Fibroblast of villous mesenchyme (primary cell): ENCODE results near the gene TSPO. TPM values are rescaled to one million over a fixed set of nuclear protein-coding genes. Genes with fewer than 3 reads are reported as not detected.

Experiments used
- DNase-seq: peaks from one replicate; pipeline ENCODE4 v3.0.0-alpha.2; 2010; ENCODE audit warnings: low read depth
- H3K4me3 ChIP-seq: 2 replicates; pipeline ENCODE4 v1.5.1; 2011; ENCODE audit warnings: low read depth, mild to moderate bottlenecking, low read length
- CTCF ChIP-seq: IDR thresholded peaks from 2 replicates; pipeline ENCODE4 v1.5.1; 2012; ENCODE audit warnings: low read depth, mild to moderate bottlenecking, low read length; ENCODE audit not compliant: insufficient read depth
- total RNA-seq: library from RNA; depleted of rRNA; stranded (reverse); fragments of >200 nt; gene quantifications from 2 replicates; pipeline ENCODE4 v1.2.3, GENCODE V29; 2012

Gene TSPO
- total RNA-seq, 1 donor: 177 TPM

DNA sequence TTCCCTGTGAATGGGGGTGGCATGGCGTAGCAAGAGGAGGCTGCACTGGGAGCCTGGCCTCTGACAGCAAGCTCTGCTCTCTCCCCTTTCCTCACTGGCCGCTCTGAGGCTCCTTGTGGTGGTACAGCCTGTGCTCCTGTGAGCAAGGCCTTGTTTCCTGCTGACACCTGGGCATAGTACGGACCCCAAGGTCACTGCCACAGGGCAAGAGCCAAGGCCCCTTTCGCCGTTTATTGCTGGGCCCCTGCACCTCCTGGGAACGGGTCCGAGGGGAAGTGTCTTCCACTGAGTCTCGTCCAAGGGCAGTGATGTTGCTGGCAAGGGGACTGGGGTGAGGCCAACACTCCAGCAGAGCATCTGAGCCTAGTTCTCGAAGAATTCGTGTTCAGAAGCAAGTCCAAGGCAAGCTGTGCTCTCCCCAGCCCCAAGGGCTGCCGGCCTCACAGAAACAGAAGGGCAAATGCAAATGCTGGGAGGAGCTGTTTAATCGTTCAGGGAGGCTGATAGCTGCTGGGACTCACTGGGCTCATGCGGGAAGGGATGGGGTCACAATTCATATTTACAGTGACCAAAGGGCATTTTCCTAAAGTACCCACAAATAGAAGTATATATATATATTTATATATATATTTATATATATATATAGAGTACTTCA lies 51.5 kb downstream of the TSPO start:
- no peak for TF ChIP-seq CTCF
- no peak overlapping the region for H3K4me3 ChIP-seq

GRCh38 chr22:43203471-43203981 lies 52.2 kb downstream of the TSPO start:
- H3K4me3 ChIP-seq: no peak overlapping the region
- DNase-seq: no peak
- no peak for TF ChIP-seq CTCF

More for the DNA sequence above, 51.5 kb downstream of the TSPO start:
- DNase-seq: no peak

DNA sequence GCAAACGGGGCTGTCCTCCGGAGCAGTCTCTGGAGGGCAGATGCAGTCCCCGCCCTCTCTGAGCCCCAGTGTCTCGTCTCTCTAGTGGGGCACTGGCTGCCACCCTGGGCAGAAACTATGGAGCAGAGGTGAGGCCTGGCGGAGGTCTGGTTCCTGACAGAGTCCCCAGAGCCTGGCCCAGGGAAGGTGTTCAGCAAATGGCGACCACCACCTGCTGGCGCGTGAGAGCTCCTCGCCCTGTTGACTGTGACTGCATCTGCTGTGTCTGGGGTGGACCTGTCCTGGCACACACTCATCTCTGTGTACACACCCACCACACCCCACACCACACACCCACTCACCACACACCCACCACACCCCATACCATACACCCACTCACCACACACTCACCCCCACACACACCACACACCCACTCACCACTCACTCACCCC lies 53.9 kb downstream of the TSPO start:
- TF ChIP-seq CTCF: no peak
- H3K4me3 ChIP-seq: no peak overlapping the region
- no peak for DNase-seq

DNA sequence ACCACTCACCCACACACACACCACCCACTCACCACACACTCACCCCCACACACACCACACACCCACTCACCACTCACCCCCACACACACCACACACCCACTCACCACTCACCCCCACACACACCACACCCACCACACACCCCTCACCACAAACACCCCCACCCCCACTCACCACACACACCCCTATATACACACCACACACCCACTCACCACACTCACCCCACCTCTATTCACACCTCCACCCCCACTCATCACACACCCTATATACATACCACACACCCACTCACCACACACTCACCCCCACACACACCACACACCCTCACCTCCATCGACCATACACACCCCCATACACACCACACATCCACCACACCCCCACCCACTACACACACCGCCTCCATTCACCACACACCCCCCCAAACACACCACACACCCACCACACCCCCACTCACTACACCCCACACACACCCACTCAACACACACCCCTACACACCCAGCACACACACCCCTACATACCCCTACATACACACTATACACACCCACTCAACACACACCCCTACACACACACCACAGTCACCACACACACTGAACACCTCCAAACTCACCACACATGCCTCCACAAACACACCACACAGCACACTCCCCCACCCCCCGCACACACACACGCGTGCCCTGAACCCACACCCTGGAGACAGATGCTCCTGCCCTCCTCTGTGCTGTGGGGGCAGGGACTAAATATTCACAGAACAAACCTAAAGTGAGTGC lies 54.6 kb downstream of the TSPO start:
- no peak overlapping the region for H3K4me3 ChIP-seq
- no peak for TF ChIP-seq CTCF
- DNase-seq: no peak

- DNase-seq: no peak
- H3K4me3 ChIP-seq: no peak overlapping the region
- no peak for TF ChIP-seq CTCF
These were observed 55.3 kb downstream of the TSPO start for GRCh38 chr22:43206509-43207161.

DNA sequence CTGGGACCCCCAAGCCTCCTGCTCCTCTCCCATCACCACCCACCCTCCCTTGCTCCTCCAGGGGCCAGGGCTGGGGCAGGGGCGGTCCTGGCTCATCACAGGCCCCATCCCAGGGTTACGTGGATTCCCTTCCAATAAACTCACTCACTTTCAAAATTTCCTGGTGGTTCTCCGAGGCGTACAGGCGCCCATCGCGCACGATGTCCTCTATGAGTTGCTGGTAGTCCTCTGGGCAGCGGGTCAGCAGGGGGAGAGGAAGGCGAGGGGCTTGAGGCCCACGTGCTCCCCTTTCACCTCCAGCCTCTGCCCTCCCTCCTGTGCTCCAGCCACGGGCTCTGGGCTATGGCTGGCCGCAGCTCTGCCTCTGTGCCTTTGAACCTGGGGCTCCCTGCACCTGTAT lies 56.0 kb downstream of the TSPO start:
- TF ChIP-seq CTCF: no peak
- no peak for DNase-seq

More for the DNA sequence above, 56.0 kb downstream of the TSPO start:
- no peak overlapping the region for H3K4me3 ChIP-seq
